Measurements from ENCODE around the gene TIAM1.
A peak's percentile ranks its signal among the peaks of the same experiment; 100 is the strongest.

The TIAM1 gene

GRCh38 chr21:31141389-31142000 lies 202.6 kb downstream of the TIAM1 start:
- no peak overlapping the region for H3K4me3 ChIP-seq (ENCODE audit: low read depth, low read length)
- TF ChIP-seq CTCF (conservative IDR thresholded peaks at IDR 0.05; ENCODE audit: low read depth, low read length): no peak
- DNase-seq (ENCODE audit: low read depth): no peak

GRCh38 chr21:31140676-31141075 lies 203.4 kb downstream of the TIAM1 start:
- DNase-seq (ENCODE audit: low read depth): no peak
- no peak for TF ChIP-seq CTCF (conservative IDR thresholded peaks at IDR 0.05; ENCODE audit: low read depth, low read length)
- no peak overlapping the region for H3K4me3 ChIP-seq (ENCODE audit: low read depth, low read length)

GRCh38 chr21:31140025-31140424 lies 204.0 kb downstream of the TIAM1 start:
- no peak for DNase-seq (ENCODE audit: low read depth)
- H3K4me3 ChIP-seq (ENCODE audit: low read depth, low read length): no peak overlapping the region
- TF ChIP-seq CTCF (conservative IDR thresholded peaks at IDR 0.05; ENCODE audit: low read depth, low read length): no peak

- TF ChIP-seq CTCF (conservative IDR thresholded peaks at IDR 0.05; ENCODE audit: low read depth, low read length): no peak
- DNase-seq (ENCODE audit: low read depth): no peak
- no peak overlapping the region for H3K4me3 ChIP-seq (ENCODE audit: low read depth, low read length)
Observed at GRCh38 chr21:31137960-31138359, 206.1 kb downstream of the TIAM1 start.

GRCh38 chr21:31136891-31137290 lies 207.2 kb downstream of the TIAM1 start:
- no peak overlapping the region for H3K4me3 ChIP-seq (ENCODE audit: low read depth, low read length)
- peak; percentile 93 for DNase-seq (ENCODE audit: low read depth)
- no peak for TF ChIP-seq CTCF (conservative IDR thresholded peaks at IDR 0.05; ENCODE audit: low read depth, low read length)

GRCh38 chr21:31135531-31136184 lies 208.4 kb downstream of the TIAM1 start:
- TF ChIP-seq CTCF (conservative IDR thresholded peaks at IDR 0.05; ENCODE audit: low read depth, low read length): no peak
- DNase-seq (ENCODE audit: low read depth): no peak
- H3K4me3 ChIP-seq (ENCODE audit: low read depth, low read length): no peak overlapping the region

Measured in choroid plexus epithelial cell (primary cell).